ENCODE measurements around the gene TADA3. TPM values are rescaled to one million over a fixed set of nuclear protein-coding genes. Genes with fewer than 3 reads are reported as not detected.

The TADA3 gene
- total RNA-seq, 6 experiments from 2014 or later = 24.6 to 43.8 (median 28.1) TPM

DNA sequence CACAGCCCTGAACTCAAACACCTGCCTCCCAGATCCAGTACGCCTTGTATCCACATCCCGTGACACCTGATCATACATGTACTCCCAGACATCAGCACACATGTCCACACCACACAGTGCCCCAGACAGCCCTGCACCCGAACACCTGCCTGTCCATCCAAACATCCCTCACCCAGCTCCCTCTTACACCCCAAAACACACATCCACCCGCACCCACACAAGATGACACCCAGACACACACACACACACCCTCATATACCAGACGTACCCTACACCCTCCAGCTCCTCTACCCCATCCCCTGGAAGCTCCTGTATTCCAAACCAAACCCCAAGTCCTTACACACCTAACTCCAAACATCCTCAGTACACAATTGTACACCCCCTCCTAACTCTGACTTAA, 23.3 kb downstream of the TADA3 start:
- TF ChIP-seq POLR2A (IDR thresholded peaks at IDR 0.05) = no peak
- TF ChIP-seq, protein P1, sequence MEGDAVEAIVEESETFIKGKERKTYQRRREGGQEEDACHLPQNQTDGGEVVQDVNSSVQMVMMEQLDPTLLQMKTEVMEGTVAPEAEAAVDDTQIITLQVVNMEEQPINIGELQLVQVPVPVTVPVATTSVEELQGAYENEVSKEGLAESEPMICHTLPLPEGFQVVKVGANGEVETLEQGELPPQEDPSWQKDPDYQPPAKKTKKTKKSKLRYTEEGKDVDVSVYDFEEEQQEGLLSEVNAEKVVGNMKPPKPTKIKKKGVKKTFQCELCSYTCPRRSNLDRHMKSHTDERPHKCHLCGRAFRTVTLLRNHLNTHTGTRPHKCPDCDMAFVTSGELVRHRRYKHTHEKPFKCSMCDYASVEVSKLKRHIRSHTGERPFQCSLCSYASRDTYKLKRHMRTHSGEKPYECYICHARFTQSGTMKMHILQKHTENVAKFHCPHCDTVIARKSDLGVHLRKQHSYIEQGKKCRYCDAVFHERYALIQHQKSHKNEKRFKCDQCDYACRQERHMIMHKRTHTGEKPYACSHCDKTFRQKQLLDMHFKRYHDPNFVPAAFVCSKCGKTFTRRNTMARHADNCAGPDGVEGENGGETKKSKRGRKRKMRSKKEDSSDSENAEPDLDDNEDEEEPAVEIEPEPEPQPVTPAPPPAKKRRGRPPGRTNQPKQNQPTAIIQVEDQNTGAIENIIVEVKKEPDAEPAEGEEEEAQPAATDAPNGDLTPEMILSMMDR (IDR thresholded peaks at IDR 0.05) = no peak
- DNase-seq (no peak), ATAC-seq (no peak)
- H3K9me3 ChIP-seq = no peaks in the 10 kb centered on the region
- intact Hi-C loops (cut with DNase I) = no loop called here
- H3K36me3 ChIP-seq = peaks cover 0 to 9% (median 4%) of the 10 kb centered on the region in 4 donors
- peak overlapping the region in 2 of 3 donors; percentile 81 to 84 for H3K27ac ChIP-seq
- WGBS (ENCODE audit: insufficient coverage, low coverage, low lambda C conversion rate, missing lambda C conversion rate) = 34% methylated on average over 3 of the region's 5 CpGs
- no peaks in the 10 kb centered on the region for H3K27me3 ChIP-seq
- peaks cover 0 to 18% (median 4%) of the 10 kb centered on the region in 4 donors for H3K4me1 ChIP-seq
- H3K4me3 ChIP-seq = peak overlapping the region; percentile 65 to 95 (median 77)

DNA sequence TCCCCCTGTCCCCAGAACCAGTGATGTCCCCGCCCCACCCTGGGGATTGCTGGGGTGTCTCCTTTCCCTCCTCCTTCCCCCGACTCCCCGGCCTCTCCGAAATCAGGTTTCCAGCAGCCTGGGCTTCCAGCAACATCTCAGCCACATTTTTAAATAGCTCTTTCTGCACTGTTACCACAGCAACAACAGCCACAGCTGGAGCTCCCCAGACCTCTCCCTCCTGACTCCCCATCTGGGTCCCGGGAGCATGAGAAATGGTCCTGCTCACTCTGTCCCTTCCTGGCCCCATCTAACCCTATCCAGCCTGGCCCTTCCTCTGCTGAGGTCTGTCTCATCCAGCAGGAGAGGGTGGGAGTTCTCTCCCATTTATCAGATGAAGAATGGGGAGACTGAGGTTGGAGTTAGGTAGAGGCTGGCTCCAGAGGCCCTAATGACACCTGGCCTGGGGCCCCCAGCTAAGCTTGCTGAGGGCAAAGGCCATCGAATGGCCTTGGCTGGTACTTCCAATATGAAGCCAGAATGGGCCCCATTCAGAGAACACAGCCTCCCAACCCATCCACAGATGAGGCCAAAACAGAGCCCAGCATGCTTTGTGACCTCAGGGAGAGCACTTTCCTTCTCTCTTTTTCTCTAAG, 24.0 kb downstream of the TADA3 start:
- TF ChIP-seq POLR2A (IDR thresholded peaks at IDR 0.05) = no peak
- TF ChIP-seq, protein P1 (IDR thresholded peaks at IDR 0.05) = no peak
- intact Hi-C loops (cut with DNase I) = no loop called here
- Histone ChIP-seq H3K9me3 (no peaks in the 10 kb centered on the region), H3K36me3 (peaks cover 0 to 9% (median 4%) of the 10 kb centered on the region in 4 donors), H3K4me1 (peaks cover 0 to 18% (median 4%) of the 10 kb centered on the region in 4 donors), H3K27me3 (no peaks in the 10 kb centered on the region), H3K27ac (no peak overlapping the region), H3K4me3 (peak overlapping the region in 1 of 3 donors; percentile 77)
- no peak for DNase-seq
- no peak for ATAC-seq
- 87% methylated on average over 5 of the region's 6 CpGs for WGBS (ENCODE audit: insufficient coverage, low coverage, low lambda C conversion rate, missing lambda C conversion rate)

DNA sequence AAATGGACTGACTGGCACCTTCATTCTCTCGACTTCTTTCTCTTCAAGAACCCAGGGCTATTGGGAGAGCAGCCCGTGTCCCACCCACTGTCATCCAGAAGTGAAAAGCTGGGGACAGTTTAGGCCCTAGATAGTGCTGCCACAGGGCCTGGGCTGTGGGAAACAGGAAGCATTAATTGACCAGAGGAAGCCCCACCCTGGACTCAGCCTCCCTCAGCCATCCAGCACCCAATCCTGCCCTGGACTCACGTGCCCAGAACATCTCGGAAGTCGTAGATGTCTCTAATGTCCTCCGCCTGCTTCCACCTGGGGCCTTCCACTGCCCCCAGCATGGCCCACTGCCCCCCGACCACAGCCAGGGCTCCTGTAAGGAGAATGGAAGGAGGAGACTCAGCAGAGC, 24.9 kb downstream of the TADA3 start:
- WGBS (ENCODE audit: insufficient coverage, low coverage, low lambda C conversion rate, missing lambda C conversion rate) = 67% methylated on average over 1 of the region's 7 CpGs
- ATAC-seq (peak in 1 of 4 donors; percentile 2), DNase-seq (no peak)
- no peak overlapping the region for H3K27ac ChIP-seq
- no peaks in the 10 kb centered on the region for H3K27me3 ChIP-seq
- H3K9me3 ChIP-seq = no peaks in the 10 kb centered on the region
- H3K4me1 ChIP-seq = peaks cover 0 to 18% (median 4%) of the 10 kb centered on the region in 4 donors
- intact Hi-C loops (cut with DNase I) = no loop called here
- TF ChIP-seq, protein P1 (IDR thresholded peaks at IDR 0.05) = no peak
- no peak for TF ChIP-seq POLR2A (IDR thresholded peaks at IDR 0.05)
- H3K4me3 ChIP-seq = no peak overlapping the region
- H3K36me3 ChIP-seq = peaks cover 0 to 9% (median 4%) of the 10 kb centered on the region in 4 donors

DNA sequence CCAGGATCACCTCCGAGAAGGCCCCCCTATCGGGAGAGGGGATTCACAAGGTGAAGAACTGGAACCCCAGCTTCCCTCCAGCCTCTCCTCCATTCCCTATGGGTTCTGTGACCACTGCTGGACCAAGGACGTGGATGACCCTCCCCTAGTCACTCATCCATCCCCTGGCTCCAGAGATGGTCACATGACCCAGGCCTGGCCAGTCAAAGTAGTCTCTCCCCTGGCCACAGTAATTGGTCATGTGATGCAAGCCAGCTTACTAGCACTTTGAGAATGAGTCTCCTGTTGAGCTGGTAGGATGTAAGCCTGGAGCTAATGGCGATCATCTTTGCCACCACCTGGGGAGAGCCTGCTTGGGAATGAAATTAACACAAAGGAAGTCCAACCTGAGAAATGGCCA, 26.4 kb downstream of the TADA3 start:
- H3K27me3 ChIP-seq = no peaks in the 10 kb centered on the region
- H3K27ac ChIP-seq = no peak overlapping the region
- DNase-seq = no peak
- 87% methylated on average over 3 of the region's 4 CpGs for WGBS (ENCODE audit: insufficient coverage, low coverage, low lambda C conversion rate, missing lambda C conversion rate)
- no peak for ATAC-seq
- intact Hi-C loops (cut with DNase I) = no loop called here
- no peaks in the 10 kb centered on the region for H3K9me3 ChIP-seq
- peaks cover 0 to 11% (median 1%) of the 10 kb centered on the region in 4 donors for H3K4me1 ChIP-seq
- H3K36me3 ChIP-seq = peaks cover 0 to 9% (median 4%) of the 10 kb centered on the region in 4 donors
- H3K4me3 ChIP-seq = no peak overlapping the region
- TF ChIP-seq, protein P1 (IDR thresholded peaks at IDR 0.05) = no peak
- TF ChIP-seq POLR2A (IDR thresholded peaks at IDR 0.05) = no peak

Measured in right lobe of liver (tissue), 6 donors.